ENCODE data around the gene AP1G2. TPM values are rescaled to one million over a fixed set of nuclear protein-coding genes. Genes with fewer than 3 reads are reported as not detected.

AP1G2 gene
- total and polyA plus RNA-seq, 2 of the 13 experiments (the other 11 are each of a cell fraction or from before 2014, with no cell fraction given) = 96.9 to 611 TPM

- TF ChIP-seq, protein P1, sequence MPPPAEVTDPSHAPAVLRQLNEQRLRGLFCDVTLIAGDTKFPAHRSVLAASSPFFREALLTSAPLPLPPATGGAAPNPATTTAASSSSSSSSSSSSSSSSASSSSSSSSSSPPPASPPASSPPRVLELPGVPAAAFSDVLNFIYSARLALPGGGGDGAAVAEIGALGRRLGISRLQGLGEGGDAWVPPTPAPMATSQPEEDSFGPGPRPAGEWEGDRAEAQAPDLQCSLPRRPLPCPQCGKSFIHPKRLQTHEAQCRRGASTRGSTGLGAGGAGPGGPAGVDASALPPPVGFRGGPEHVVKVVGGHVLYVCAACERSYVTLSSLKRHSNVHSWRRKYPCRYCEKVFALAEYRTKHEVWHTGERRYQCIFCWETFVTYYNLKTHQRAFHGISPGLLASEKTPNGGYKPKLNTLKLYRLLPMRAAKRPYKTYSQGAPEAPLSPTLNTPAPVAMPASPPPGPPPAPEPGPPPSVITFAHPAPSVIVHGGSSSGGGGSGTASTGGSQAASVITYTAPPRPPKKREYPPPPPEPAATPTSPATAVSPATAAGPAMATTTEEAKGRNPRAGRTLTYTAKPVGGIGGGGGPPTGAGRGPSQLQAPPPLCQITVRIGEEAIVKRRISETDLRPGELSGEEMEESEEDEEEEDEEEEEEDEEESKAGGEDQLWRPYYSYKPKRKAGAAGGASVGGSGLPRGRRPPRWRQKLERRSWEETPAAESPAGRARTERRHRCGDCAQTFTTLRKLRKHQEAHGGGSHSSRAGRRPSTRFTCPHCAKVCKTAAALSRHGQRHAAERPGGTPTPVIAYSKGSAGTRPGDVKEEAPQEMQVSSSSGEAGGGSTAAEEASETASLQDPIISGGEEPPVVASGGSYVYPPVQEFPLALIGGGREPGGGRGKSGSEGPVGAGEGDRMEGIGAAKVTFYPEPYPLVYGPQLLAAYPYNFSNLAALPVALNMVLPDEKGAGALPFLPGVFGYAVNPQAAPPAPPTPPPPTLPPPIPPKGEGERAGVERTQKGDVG (CRISPR knock-in tag; IDR thresholded peaks at IDR 0.05; ENCODE audit: borderline replicate concordance) = peak; percentile 49; the same call in 1 of the 2 replicates
- TF ChIP-seq TOE1 (CRISPR knock-in tag; IDR thresholded peaks at IDR 0.05) = peak; percentile 34; the same call in 1 of the 2 replicates
- peak; percentile 82 for TF ChIP-seq AGO2 (optimal IDR thresholded peaks at IDR 0.05; ENCODE audit: low read depth, low read length)
- TF ChIP-seq ZNF382 (CRISPR knock-in tag; IDR thresholded peaks at IDR 0.05; ENCODE audit: borderline replicate concordance) = no peak
- no peak; the same call in 1 of the 2 replicates for TF ChIP-seq JDP2 (CRISPR knock-in tag; IDR thresholded peaks at IDR 0.05; ENCODE audit: borderline replicate concordance)
- peak; percentile 49 for TF ChIP-seq ZNF709 (CRISPR knock-in tag; IDR thresholded peaks at IDR 0.05)
- TF ChIP-seq, protein P2, sequence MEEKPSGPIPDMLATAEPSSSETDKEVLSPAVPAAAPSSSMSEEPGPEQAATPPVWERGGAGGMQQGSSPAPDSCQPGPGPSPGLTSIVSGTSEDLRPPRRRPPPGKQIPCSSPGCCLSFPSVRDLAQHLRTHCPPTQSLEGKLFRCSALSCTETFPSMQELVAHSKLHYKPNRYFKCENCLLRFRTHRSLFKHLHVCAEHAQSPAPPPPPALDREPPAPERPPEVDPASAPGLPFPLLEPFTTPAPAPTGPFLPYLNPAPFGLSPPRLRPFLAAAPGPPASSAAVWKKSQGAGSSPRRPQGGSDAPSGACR (CRISPR knock-in tag; IDR thresholded peaks at IDR 0.05) = no peak; the same call in 1 of the 2 replicates
- no peak for TF ChIP-seq ZNF616 (CRISPR knock-in tag; IDR thresholded peaks at IDR 0.05; ENCODE audit: low read depth)
- TF ChIP-seq LBX2 (CRISPR knock-in tag; IDR thresholded peaks at IDR 0.05; ENCODE audit: borderline replicate concordance) = no peak
- TF ChIP-seq SMAD9 (CRISPR knock-in tag; IDR thresholded peaks at IDR 0.05) = peak; percentile 57; the same call in 1 of the 2 replicates
- no peak for TF ChIP-seq ZNF282 (IDR thresholded peaks at IDR 0.05; ENCODE audit: partially characterized antibody)
- TF ChIP-seq ZNF773 (CRISPR knock-in tag; IDR thresholded peaks at IDR 0.05; ENCODE audit: borderline replicate concordance) = no peak
- TF ChIP-seq HES4 (CRISPR knock-in tag; IDR thresholded peaks at IDR 0.05; ENCODE audit: borderline replicate concordance) = peak; percentile 75
- no peak; the same call in 1 of the 2 replicates for TF ChIP-seq FOSL2 (CRISPR knock-in tag; IDR thresholded peaks at IDR 0.05)
- TF ChIP-seq FLYWCH1 (CRISPR knock-in tag; IDR thresholded peaks at IDR 0.05) = peak; percentile 97
- TF ChIP-seq RAD51 (IDR thresholded peaks at IDR 0.05; ENCODE audit: borderline replicate concordance) = no peak
- TF ChIP-seq ZBTB49 (CRISPR knock-in tag; IDR thresholded peaks at IDR 0.05; ENCODE audit: borderline replicate concordance) = no peak
- TF ChIP-seq PAX8 (CRISPR knock-in tag; IDR thresholded peaks at IDR 0.05; ENCODE audit: borderline replicate concordance) = no peak
- TF ChIP-seq JUNB (CRISPR knock-in tag; IDR thresholded peaks at IDR 0.05; ENCODE audit: borderline replicate concordance) = peak; percentile 2; the same call in 1 of the 2 replicates
- peak; percentile 90 for TF ChIP-seq MXD4 (CRISPR knock-in tag; IDR thresholded peaks at IDR 0.05)
- TF ChIP-seq PCBP1 (IDR thresholded peaks at IDR 0.05; ENCODE audit: borderline replicate concordance, low read depth, low read length) = peak; percentile 98
- TF ChIP-seq DR1 (CRISPR knock-in tag; IDR thresholded peaks at IDR 0.05) = no peak; the same call in 1 of the 2 replicates
- 0 out of 2 replicates have a peak, but pooled peaks have one; percentile 24 for TF ChIP-seq NCOA1 (CRISPR knock-in tag; IDR thresholded peaks at IDR 0.05)
These were observed 16.1 kb downstream of the AP1G2 start, which contains the start of gene ZFHX2 (continued) for GRCh38 chr14:23551266-23552028.
